Prostate gland (tissue), 2 donors: Measurements from ENCODE around the gene ARHGDIG. TPM values are rescaled to one million over a fixed set of nuclear protein-coding genes. Genes with fewer than 3 reads are reported as not detected.

Experiments
- DNase-seq: peaks from one replicate; pipeline ENCODE4 v3.0.0-alpha.2; 2019; ENCODE audit warnings: low spot score
- H3K27ac ChIP-seq, 2 donors: fragments of 200-600 bp; sonication (generic); 2 replicates each; pipeline ENCODE4 v1.5.1; 2017 to 2019
- H3K27me3 ChIP-seq: fragments of 200-600 bp; sonication (generic); replicated peaks from 2 replicates; pipeline ENCODE4 v1.5.1; 2019; ENCODE audit not compliant: insufficient read depth
- H3K36me3 ChIP-seq, 2 donors: fragments of 200-600 bp; sonication (generic); 1 replicate in 1 of 2; 2 replicates in 1 of 2; pipeline versions ENCODE4 v1.5.1 to v1.8.1; 2017 to 2019
- H3K4me1 ChIP-seq: fragments of 200-600 bp; sonication (generic); replicated peaks from 2 replicates; pipeline ENCODE4 v1.5.1; 2019
- H3K4me3 ChIP-seq, 2 donors: fragments of 200-600 bp; sonication (generic); 2 replicates each; pipeline ENCODE4 v1.5.1; 2017 to 2019
- H3K9me3 ChIP-seq: fragments of 200-600 bp; sonication (generic); 2 replicates; pipeline ENCODE4 v1.5.1; 2017
- CTCF ChIP-seq, 4 experiments: fragments of 200-600 bp in 2 of 4; fragments of 450-650 bp in 2 of 4; sonication (generic) in 2 of 4; IDR thresholded peaks; 1 replicate in 3 of 4; 2 replicates in 1 of 4; pipeline ENCODE4 v1.5.1; 2016 to 2019; ENCODE audit warnings: antibody characterized with exemption in 4 of 4, mild to moderate bottlenecking in 2 of 4, moderate library complexity in 2 of 4
- POLR2A ChIP-seq: fragments of 450-650 bp; IDR thresholded peaks from one replicate; pipeline ENCODE4 v1.6.1; 2016; ENCODE audit warnings: antibody characterized with exemption, mild to moderate bottlenecking
- POLR2AphosphoS5 ChIP-seq: sonication (generic); formaldehyde crosslinking; IDR thresholded peaks from one replicate; pipeline ENCODE4 v1.6.1; 2017; ENCODE audit warnings: antibody characterized with exemption
- WGBS: methylation state at CpG from one replicate; pipeline ENCODE4 v1.1.5; 2018; 5-methylcytosine and 5-hydroxymethylcytosine counted together
- intact Hi-C: fragments of 100-400 bp; cut with DNase I; formaldehyde crosslinking; loops from one replicate; pipeline ENCODE4 v1.14.2; 2022
- total RNA-seq, 2 donors: library from RNA; depleted of rRNA; stranded (reverse); fragments of >200 nt; gene quantifications; one replicate each; pipeline ENCODE4 v1.1.0, GENCODE V29; 2016

Gene ARHGDIG
- total RNA-seq, 2 donors from 2014 or later, result 0.41 to 7.0 TPM

GRCh38 chr16:301235-301634, 20.8 kb downstream of the ARHGDIG start:
- H3K27me3 ChIP-seq, result no peaks in the 10 kb centered on the region
- intact Hi-C loops, result no loop called here
- no peaks in the 10 kb centered on the region for H3K9me3 ChIP-seq
- H3K36me3 ChIP-seq, result no peaks in the 10 kb centered on the region
- H3K27ac ChIP-seq, result no peak overlapping the region
- DNase-seq, result no peak
- TF ChIP-seq POLR2A (no peak), CTCF (IDR thresholded peaks at IDR 0.05) (no peak)
- no peak overlapping the region for H3K4me3 ChIP-seq
- no peaks in the 10 kb centered on the region for H3K4me1 ChIP-seq
- 91% methylated on average over 6 of the region's 6 CpGs for WGBS

DNA sequence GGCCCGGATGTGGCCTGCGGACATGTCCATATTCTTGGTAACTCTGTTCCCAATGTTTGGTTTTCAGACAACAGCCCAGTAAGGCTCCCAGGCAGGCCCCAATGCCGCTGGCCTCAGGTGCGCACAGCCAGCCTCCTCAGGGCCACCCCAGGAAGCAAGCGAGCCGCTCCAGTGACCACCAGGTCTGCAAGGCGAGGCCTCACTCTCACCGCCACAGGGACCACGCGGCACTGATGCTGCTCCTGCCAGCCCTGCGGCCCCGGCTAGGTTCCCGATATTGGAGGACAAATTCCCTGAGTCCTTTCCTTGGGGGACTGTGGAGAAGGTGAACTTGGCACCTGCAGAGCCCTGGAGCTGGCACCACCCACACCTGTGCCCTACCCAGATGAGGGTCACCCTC, 21.6 kb downstream of the ARHGDIG start:
- Histone ChIP-seq H3K27ac (no peak overlapping the region), H3K36me3 (no peaks in the 10 kb centered on the region), H3K27me3 (no peaks in the 10 kb centered on the region), H3K9me3 (no peaks in the 10 kb centered on the region), H3K4me1 (no peaks in the 10 kb centered on the region), H3K4me3 (no peak overlapping the region)
- TF ChIP-seq CTCF (IDR thresholded peaks at IDR 0.05), result no peak
- no peak for TF ChIP-seq POLR2AphosphoS5
- no peak for TF ChIP-seq POLR2A
- intact Hi-C loops, result no loop called here
- no peak for DNase-seq
- WGBS, result 96% methylated on average over 10 of the region's 13 CpGs

- 89% methylated on average over 43 of the region's 43 CpGs for WGBS
- Histone ChIP-seq H3K27me3 (no peaks in the 10 kb centered on the region), H3K27ac (no peak overlapping the region), H3K4me1 (no peaks in the 10 kb centered on the region), H3K4me3 (no peak overlapping the region), H3K36me3 (no peaks in the 10 kb centered on the region), H3K9me3 (no peaks in the 10 kb centered on the region)
- TF ChIP-seq POLR2A (no peak), CTCF (IDR thresholded peaks at IDR 0.05) (no peak), POLR2AphosphoS5 (no peak)
- DNase-seq, result no peak
- intact Hi-C loops, result no loop called here
These were observed 23.5 kb downstream of the ARHGDIG start for GRCh38 chr16:303760-304505.

- H3K36me3 ChIP-seq, result no peaks in the 10 kb centered on the region
- no peak overlapping the region for H3K4me3 ChIP-seq
- no peak for TF ChIP-seq POLR2A
- no peak for TF ChIP-seq POLR2AphosphoS5
- no peak for TF ChIP-seq CTCF (IDR thresholded peaks at IDR 0.05)
- H3K9me3 ChIP-seq, result no peaks in the 10 kb centered on the region
- DNase-seq, result no peak
- 69% methylated on average over 19 of the region's 19 CpGs for WGBS
- H3K27ac ChIP-seq, result no peak overlapping the region
- H3K27me3 ChIP-seq, result no peaks in the 10 kb centered on the region
- intact Hi-C loops, result no loop called here
- no peaks in the 10 kb centered on the region for H3K4me1 ChIP-seq
These were observed 25.7 kb downstream of the ARHGDIG start for GRCh38 chr16:305916-306626.
